K562 (cell line): Measurements from ENCODE around the gene ABCD4.

ENCODE experiments used
- CHCHD3 ChIP-seq: fragments of 250-450 bp; sonication (Bioruptor Pico); IDR thresholded peaks from 2 replicates; pipeline ENCODE4 v2.1.2; 2022; ENCODE audit warnings: mild to moderate bottlenecking
- HNRNPUL1 ChIP-seq: fragments of 200-400 bp; formaldehyde crosslinking; IDR thresholded peaks from 2 replicates; pipeline ENCODE4 v1.6.1; 2017; ENCODE audit warnings: low read length
- POLR2A ChIP-seq: fragments of 450-650 bp; conservative IDR thresholded peaks from 2 replicates; pipeline ENCODE4 v1.6.1; 2016
- POLR2AphosphoS5 ChIP-seq: IDR thresholded peaks from 2 replicates; pipeline ENCODE4 v1.6.1; 2011; ENCODE audit warnings: mild to moderate bottlenecking, low read depth, low read length, moderate library complexity; ENCODE audit not compliant: control insufficient read depth, insufficient read depth
- TEAD4 ChIP-seq, 2 experiments: sonication (generic) in 1 of 2; formaldehyde crosslinking in 1 of 2; IDR thresholded peaks; 2 replicates each; pipeline versions ENCODE4 v1.6.1 to v1.8.0; 2012 to 2022; ENCODE audit warnings: borderline replicate concordance in 1 of 2, inconsistent platforms in 1 of 2, low read length in 1 of 2, mild to moderate bottlenecking in 1 of 2, missing genetic modification reagents in 1 of 2
- TF ChIP-seq, protein P1 (sequence below): fragments of 250-450 bp; sonication (Bioruptor Pico); IDR thresholded peaks from 2 replicates; pipeline ENCODE4 v1.4.0; 2020; ENCODE audit warnings: mild to moderate bottlenecking, moderate library complexity, borderline replicate concordance
- TF ChIP-seq, protein P2 (sequence below): fragments of 150-350 bp; conservative IDR thresholded peaks from 2 replicates; pipeline ENCODE4 v1.6.1; 2014; ENCODE audit warnings: low read length

- TF ChIP-seq, protein P1, sequence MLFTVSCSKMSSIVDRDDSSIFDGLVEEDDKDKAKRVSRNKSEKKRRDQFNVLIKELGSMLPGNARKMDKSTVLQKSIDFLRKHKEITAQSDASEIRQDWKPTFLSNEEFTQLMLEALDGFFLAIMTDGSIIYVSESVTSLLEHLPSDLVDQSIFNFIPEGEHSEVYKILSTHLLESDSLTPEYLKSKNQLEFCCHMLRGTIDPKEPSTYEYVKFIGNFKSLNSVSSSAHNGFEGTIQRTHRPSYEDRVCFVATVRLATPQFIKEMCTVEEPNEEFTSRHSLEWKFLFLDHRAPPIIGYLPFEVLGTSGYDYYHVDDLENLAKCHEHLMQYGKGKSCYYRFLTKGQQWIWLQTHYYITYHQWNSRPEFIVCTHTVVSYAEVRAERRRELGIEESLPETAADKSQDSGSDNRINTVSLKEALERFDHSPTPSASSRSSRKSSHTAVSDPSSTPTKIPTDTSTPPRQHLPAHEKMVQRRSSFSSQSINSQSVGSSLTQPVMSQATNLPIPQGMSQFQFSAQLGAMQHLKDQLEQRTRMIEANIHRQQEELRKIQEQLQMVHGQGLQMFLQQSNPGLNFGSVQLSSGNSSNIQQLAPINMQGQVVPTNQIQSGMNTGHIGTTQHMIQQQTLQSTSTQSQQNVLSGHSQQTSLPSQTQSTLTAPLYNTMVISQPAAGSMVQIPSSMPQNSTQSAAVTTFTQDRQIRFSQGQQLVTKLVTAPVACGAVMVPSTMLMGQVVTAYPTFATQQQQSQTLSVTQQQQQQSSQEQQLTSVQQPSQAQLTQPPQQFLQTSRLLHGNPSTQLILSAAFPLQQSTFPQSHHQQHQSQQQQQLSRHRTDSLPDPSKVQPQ (CRISPR knock-in tag), result no peak
- no peak for TF ChIP-seq POLR2AphosphoS5
- no peak for TF ChIP-seq POLR2A
- no peak for TF ChIP-seq CHCHD3 (CRISPR knock-in tag)
- TF ChIP-seq HNRNPUL1, result no peak
- TF ChIP-seq TEAD4 (IDR thresholded peaks at IDR 0.05; ENCODE audit: low read length), result no peak
- no peak for TF ChIP-seq TEAD4 (CRISPR knock-in tag; IDR thresholded peaks at IDR 0.05; ENCODE audit: borderline replicate concordance)
- TF ChIP-seq, protein P2, sequence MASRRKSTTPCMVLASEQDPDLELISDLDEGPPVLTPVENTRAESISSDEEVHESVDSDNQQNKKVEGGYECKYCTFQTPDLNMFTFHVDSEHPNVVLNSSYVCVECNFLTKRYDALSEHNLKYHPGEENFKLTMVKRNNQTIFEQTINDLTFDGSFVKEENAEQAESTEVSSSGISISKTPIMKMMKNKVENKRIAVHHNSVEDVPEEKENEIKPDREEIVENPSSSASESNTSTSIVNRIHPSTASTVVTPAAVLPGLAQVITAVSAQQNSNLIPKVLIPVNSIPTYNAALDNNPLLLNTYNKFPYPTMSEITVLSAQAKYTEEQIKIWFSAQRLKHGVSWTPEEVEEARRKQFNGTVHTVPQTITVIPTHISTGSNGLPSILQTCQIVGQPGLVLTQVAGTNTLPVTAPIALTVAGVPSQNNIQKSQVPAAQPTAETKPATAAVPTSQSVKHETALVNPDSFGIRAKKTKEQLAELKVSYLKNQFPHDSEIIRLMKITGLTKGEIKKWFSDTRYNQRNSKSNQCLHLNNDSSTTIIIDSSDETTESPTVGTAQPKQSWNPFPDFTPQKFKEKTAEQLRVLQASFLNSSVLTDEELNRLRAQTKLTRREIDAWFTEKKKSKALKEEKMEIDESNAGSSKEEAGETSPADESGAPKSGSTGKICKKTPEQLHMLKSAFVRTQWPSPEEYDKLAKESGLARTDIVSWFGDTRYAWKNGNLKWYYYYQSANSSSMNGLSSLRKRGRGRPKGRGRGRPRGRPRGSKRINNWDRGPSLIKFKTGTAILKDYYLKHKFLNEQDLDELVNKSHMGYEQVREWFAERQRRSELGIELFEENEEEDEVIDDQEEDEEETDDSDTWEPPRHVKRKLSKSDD, result no peak
These were observed 544 bp downstream of the ABCD4 start for GRCh38 chr14:74302152-74302628.
